ENCODE results near the gene IFI27L1.

Gene IFI27L1

GRCh38 chr14:94114589-94115057 is 33.5 kb downstream of the IFI27L1 start:
- TF ChIP-seq, protein P1, sequence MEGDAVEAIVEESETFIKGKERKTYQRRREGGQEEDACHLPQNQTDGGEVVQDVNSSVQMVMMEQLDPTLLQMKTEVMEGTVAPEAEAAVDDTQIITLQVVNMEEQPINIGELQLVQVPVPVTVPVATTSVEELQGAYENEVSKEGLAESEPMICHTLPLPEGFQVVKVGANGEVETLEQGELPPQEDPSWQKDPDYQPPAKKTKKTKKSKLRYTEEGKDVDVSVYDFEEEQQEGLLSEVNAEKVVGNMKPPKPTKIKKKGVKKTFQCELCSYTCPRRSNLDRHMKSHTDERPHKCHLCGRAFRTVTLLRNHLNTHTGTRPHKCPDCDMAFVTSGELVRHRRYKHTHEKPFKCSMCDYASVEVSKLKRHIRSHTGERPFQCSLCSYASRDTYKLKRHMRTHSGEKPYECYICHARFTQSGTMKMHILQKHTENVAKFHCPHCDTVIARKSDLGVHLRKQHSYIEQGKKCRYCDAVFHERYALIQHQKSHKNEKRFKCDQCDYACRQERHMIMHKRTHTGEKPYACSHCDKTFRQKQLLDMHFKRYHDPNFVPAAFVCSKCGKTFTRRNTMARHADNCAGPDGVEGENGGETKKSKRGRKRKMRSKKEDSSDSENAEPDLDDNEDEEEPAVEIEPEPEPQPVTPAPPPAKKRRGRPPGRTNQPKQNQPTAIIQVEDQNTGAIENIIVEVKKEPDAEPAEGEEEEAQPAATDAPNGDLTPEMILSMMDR (IDR thresholded peaks at IDR 0.05; ENCODE audit: extremely low read depth, missing control alignments), result no peak

GRCh38 chr14:94115058-94115591 is 34.0 kb downstream of the IFI27L1 start:
- TF ChIP-seq, protein P1 (IDR thresholded peaks at IDR 0.05; ENCODE audit: extremely low read depth, missing control alignments), result no peak
- DNase-seq (ENCODE audit: low spot score), result no peak

More at GRCh38 chr14:94114589-94115057, 33.5 kb downstream of the IFI27L1 start:
- no peak for DNase-seq (ENCODE audit: low spot score)

DNA sequence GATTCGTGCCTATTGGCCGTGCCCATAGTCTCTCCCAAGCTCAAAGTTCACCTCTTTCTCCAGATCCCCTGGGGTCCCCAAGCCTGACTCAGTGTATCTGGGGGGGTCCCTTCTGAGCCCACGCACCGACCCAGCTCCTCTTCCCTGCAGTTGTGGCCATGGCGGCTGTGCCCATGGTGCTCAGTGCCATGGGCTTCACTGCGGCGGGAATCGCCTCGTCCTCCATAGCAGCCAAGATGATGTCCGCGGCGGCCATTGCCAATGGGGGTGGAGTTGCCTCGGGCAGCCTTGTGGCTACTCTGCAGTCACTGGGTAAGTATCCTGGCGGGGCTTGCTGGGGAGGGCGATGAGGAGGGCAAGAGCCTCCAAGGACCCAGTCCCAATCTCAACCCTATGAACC is 34.5 kb downstream of the IFI27L1 start:
- TF ChIP-seq, protein P1 (IDR thresholded peaks at IDR 0.05; ENCODE audit: extremely low read depth, missing control alignments), result no peak

DNA sequence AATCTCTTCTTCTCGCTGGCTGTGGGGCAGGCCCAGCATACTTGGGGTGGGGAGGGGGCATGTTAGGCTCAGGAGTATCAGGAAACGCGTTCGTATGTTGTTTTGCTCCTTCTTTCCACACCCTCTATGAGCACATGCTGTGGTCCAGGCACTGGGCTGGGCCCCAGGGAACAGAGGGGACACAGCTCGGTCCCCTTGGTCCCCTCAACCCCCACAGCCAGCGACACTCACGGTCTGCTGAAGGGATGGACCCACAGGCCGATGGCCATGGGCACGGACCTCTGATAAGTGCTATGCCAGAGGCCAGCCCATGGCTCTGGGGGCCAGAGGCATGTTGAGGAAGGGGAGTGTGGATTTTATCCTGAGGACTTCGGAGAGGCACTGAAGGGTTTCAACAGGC is 35.6 kb downstream of the IFI27L1 start:
- DNase-seq (ENCODE audit: low spot score), result no peak
- TF ChIP-seq, protein P1 (IDR thresholded peaks at IDR 0.05; ENCODE audit: extremely low read depth, missing control alignments), result no peak

More for the DNA sequence above, 34.5 kb downstream of the IFI27L1 start:
- no peak for DNase-seq (ENCODE audit: low spot score)

GRCh38 chr14:94117856-94118255 is 36.7 kb downstream of the IFI27L1 start:
- no peak for DNase-seq (ENCODE audit: low spot score)
- TF ChIP-seq, protein P1 (IDR thresholded peaks at IDR 0.05; ENCODE audit: extremely low read depth, missing control alignments), result no peak

DNA sequence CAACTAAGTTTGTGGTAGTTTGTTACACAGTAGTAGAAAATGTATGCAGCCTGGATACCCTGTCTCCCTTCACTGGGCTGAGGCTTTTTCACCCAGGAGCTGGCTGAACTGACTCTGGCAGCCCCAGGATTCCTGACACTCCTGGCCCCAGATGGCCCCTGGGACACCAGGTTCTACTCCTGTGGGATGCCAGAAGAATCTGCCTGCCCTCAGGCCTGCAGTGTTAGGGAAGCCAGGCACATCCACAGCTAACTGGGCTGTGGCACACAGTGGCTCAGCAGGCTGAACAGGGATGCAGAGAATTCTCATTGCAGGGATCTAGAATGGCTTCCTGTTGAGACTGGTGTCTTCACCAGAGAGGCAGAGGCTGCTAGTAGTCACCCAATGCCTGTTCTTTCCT is 38.0 kb downstream of the IFI27L1 start:
- DNase-seq (ENCODE audit: low spot score), result no peak
- TF ChIP-seq, protein P1 (IDR thresholded peaks at IDR 0.05; ENCODE audit: extremely low read depth, missing control alignments), result no peak

- no peak for DNase-seq (ENCODE audit: low spot score)
- TF ChIP-seq, protein P1 (IDR thresholded peaks at IDR 0.05; ENCODE audit: extremely low read depth, missing control alignments), result no peak
Observed at GRCh38 chr14:94120667-94121340, 39.7 kb downstream of the IFI27L1 start.
